Measurements from ENCODE around the gene ABCB8.
A peak's percentile ranks its signal among the peaks of the same experiment; 100 is the strongest.
"Not testable (repeated sequence)": the region's sequence is repeated elsewhere in the genome, so short reads cannot be mapped to it uniquely, and the experiment has no call there.

Gene ABCB8

DNA sequence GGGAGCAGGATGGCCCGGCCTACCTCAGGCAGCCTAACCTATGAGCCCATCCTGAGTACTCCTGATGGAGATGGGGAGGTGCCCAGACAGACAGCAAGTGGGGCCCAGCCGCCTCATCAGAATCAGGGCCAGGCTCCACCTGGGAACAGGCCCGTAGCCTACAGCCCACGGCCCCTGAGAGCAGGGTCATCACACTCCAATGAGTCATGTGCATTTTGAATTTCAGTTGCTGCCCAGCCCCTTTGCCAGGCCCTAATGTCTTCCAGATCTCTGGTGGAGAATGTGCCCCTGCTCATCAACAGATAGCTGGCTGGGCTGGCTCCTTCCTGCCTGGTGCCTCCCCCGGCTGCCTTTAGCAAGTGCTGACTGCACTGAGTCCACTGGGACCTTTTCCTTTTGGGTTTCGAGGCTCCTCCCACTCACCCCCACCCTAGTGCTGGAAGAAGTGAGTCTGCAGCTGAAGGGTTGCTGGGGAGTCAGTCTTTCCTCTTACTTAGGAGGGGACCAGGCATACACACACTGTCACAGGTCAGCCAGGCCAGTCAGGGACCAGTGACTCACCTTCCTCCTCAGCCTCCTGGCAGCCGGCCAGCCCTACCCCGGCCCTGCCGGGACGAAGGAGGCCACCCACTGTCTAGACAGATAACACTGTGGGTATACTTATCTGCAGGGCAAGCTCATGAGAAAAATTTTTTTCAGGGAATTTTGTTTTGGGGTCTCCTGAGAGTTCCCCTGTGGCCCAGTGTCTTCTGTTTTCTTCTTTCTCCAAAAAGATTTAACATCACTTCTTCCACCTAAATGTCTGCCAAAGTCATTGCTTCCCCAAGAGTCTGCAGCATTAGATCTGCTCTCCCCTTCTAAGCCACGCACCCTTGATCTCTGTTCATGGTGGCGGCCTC, 10.9 kb downstream of the ABCB8 start:
- POLR2A ChIA-PET (ENCODE audit: low non-redundant PET), result interaction anchor here (0.5 kb wide), 1 partner anchor 8 kb away, joined by 6 read pairs; no protein-coding TSS in a partner anchor
- peak; percentile 69 for DNase-seq (ENCODE audit: low spot score)
- peak overlapping the region; percentile 91 for H3K27ac ChIP-seq
- TF ChIP-seq, protein P1, sequence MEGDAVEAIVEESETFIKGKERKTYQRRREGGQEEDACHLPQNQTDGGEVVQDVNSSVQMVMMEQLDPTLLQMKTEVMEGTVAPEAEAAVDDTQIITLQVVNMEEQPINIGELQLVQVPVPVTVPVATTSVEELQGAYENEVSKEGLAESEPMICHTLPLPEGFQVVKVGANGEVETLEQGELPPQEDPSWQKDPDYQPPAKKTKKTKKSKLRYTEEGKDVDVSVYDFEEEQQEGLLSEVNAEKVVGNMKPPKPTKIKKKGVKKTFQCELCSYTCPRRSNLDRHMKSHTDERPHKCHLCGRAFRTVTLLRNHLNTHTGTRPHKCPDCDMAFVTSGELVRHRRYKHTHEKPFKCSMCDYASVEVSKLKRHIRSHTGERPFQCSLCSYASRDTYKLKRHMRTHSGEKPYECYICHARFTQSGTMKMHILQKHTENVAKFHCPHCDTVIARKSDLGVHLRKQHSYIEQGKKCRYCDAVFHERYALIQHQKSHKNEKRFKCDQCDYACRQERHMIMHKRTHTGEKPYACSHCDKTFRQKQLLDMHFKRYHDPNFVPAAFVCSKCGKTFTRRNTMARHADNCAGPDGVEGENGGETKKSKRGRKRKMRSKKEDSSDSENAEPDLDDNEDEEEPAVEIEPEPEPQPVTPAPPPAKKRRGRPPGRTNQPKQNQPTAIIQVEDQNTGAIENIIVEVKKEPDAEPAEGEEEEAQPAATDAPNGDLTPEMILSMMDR (conservative IDR thresholded peaks at IDR 0.05; ENCODE audit: low read depth), result no peak
- CTCF ChIA-PET, result interaction anchor here (0.8 to 1.4 kb wide), 2 partner anchors 141 to 205 kb away, joined by 3 to 4 read pairs; no protein-coding TSS in a partner anchor

DNA sequence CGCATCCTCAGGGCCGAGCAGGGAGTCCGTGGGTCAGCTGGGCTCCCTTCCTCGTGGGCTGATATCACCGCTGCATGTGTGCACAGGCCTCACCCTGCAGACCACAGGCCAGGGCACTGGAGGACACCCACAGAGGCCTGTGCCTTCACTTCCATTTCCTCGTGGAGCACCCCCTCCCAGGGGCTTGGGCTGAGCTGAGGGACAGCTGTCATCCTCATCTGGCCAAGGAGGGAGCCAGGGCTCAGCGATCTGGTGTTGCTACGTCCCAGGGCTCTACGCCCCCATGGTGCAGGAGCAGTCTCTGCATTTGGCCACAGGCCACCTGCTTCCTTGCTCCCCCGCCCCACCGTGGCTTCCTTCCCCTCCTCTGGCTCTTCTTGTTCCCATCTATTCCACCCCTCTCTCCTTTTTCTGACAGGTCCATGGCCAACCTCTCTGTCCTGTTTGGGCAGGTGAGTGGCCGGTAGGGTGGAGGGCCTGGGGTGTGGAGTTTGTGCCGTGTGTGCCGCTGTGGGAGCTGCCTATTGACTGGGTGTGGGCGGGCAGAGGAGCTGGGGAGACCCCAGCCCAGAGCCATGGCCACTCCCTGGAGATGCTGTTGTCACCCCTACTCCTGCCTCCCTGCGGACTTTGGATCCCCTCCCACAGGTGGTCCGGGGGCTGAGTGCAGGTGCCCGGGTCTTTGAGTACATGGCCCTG, 11.7 kb downstream of the ABCB8 start:
- peak overlapping the region; percentile 91 for H3K27ac ChIP-seq
- TF ChIP-seq, protein P1 (conservative IDR thresholded peaks at IDR 0.05; ENCODE audit: low read depth), result no peak
- no peak for DNase-seq (ENCODE audit: low spot score)
- ChIA-PET CTCF (interaction anchor here (0.8 to 1.4 kb wide), 2 partner anchors 141 to 204 kb away, joined by 3 to 4 read pairs; no protein-coding TSS in a partner anchor), POLR2A (ENCODE audit: low non-redundant PET) (interaction anchor here (0.5 kb wide), 1 partner anchor 9 kb away, joined by 6 read pairs; no protein-coding TSS in a partner anchor)

DNA sequence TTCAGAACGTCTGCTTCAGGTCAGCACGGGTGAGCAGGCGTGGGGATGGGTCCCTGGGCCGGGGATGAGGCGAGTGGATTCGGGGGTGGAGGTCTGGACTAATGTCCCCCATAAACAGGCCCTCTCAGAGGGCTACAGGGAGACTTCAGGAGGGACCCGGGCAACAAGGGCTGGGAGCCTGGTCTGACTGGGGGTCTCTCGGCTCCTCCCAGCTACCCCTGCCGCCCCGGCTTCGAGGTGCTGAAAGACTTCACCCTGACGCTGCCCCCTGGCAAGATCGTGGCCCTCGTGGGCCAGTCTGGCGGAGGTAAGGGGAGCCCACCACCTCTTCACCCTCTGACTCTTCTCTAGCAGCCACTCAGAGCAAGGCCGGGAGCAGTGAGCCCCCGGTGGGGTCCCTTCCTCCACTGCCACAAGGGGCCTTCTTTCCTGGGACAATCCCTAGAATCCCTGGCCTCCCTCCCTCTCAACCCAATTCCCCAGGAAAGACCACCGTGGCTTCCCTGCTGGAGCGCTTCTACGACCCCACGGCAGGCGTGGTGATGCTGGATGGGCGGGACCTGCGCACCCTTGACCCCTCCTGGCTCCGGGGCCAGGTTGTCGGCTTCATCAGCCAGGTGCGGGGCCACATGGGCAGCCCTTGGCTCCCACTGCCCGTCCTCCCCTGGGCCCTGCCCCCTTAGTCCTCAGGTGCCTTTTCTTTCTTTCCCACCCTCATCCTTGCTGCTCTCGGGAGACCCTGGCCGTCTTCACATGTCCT, 12.5 kb downstream of the ABCB8 start:
- peak overlapping the region; percentile 91; the same call in 1 of the 2 replicates for H3K27ac ChIP-seq
- no peak for DNase-seq (ENCODE audit: low spot score)
- ChIA-PET CTCF (interaction anchor here (1.4 kb wide), 1 partner anchor 203 kb away, joined by 4 read pairs; no protein-coding TSS in a partner anchor), POLR2A (ENCODE audit: low non-redundant PET) (no interaction called here)
- TF ChIP-seq, protein P1 (conservative IDR thresholded peaks at IDR 0.05; ENCODE audit: low read depth), result no peak

DNA sequence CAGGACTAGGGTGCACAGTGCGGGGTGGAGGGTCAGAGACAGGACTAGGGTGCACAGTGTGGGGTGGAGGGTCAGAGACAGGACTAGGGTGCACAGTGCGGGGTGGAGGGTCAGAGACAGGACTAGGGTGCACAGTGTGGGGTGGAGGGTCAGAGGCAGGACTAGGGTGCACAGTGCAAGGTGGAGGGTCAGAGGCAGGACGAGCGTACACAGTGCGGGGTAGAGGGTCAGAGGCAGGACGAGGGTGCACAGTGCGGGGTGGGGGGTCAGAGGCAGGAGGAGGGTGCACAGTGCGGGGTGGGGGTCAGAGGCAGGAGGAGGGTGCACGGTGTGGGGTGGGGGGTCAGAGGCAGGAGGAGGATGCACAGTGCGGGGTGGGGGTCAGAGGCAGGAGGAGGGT, 15.2 kb downstream of the ABCB8 start:
- H3K27ac ChIP-seq; POLR2A ChIA-PET (ENCODE audit: low non-redundant PET): not testable (repeated sequence)

DNA sequence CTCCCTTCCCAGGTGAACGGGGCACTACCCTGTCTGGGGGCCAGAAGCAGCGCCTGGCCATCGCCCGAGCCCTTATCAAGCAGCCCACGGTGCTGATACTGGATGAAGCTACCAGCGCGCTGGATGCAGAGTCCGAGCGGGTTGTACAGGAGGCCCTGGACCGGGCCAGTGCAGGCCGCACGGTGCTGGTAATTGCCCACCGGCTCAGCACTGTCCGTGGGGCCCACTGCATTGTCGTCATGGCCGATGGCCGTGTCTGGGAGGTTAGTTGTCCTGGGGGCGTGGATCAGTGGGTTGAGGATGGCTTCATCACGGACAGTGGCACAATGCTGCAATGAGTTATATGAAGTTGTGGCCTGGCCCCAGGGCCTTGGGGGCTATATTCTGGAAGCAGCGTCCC, 15.7 kb downstream of the ABCB8 start:
- no peak for DNase-seq (ENCODE audit: low spot score)
- no peak overlapping the region for H3K27ac ChIP-seq
- POLR2A ChIA-PET (ENCODE audit: low non-redundant PET), result no interaction called here
- TF ChIP-seq, protein P1 (conservative IDR thresholded peaks at IDR 0.05; ENCODE audit: low read depth), result no peak
- CTCF ChIA-PET, result no interaction called here

More for the DNA sequence above, 15.2 kb downstream of the ABCB8 start:
- CTCF ChIA-PET; DNase-seq (ENCODE audit: low spot score): not testable (repeated sequence)

DNA sequence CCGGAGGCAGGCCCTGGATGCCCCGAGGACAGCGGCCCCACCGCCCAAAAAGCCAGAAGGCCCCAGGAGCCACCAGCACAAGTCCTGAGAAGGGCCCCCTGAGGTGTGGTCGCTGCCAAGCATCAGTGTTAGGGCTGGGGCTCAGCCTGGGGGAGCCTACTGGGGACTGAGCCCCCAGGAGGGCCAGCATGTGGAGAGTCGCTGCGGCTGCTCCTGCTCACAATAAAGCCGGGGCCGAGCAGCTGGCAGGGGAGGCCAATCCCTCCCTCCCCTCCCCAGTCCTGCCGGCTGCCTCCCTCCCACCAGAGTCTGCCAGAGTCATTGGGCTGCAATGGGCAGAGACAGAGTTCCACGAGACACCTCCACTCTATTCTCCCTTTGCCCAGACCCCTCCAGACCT, 17.0 kb downstream of the ABCB8 start:
- POLR2A ChIA-PET (ENCODE audit: low non-redundant PET), result no interaction called here
- CTCF ChIA-PET, result interaction anchor here (0.7 kb wide), 1 partner anchor 14 kb away, joined by 3 read pairs; the partner anchor contains the start of gene SLC4A2
- DNase-seq (ENCODE audit: low spot score), result no peak
- TF ChIP-seq, protein P1 (conservative IDR thresholded peaks at IDR 0.05; ENCODE audit: low read depth), result no peak
- H3K27ac ChIP-seq, result peak overlapping the region; percentile 54
